Osteoblast (primary cell): ENCODE data around the gene OPA3. TPM values are rescaled to one million over a fixed set of nuclear protein-coding genes. Genes with fewer than 3 reads are reported as not detected.

Experiments
- DNase-seq: peaks from one replicate; pipeline ENCODE4 v3.0.0; 2011; ENCODE audit warnings: low spot score, mixed read lengths; ENCODE audit not compliant: insufficient read length; ENCODE audit errors: missing footprints
- H2AFZ ChIP-seq: 2 replicates; pipeline ENCODE4 v1.6.0; 2011; ENCODE audit warnings: mild to moderate bottlenecking, low read length
- H3K27ac ChIP-seq: 2 replicates; pipeline ENCODE4 v1.5.1; 2011; ENCODE audit warnings: mild to moderate bottlenecking, low read depth, low read length, moderate library complexity
- H3K27me3 ChIP-seq: 2 replicates; pipeline ENCODE4 v1.6.0; 2012; ENCODE audit warnings: mild to moderate bottlenecking, control low read depth, inconsistent platforms, low read length, moderate library complexity; ENCODE audit not compliant: insufficient read depth
- H3K36me3 ChIP-seq: 2 replicates; pipeline ENCODE4 v1.5.1; 2011; ENCODE audit warnings: mild to moderate bottlenecking, low read length, control low read depth, moderate library complexity; ENCODE audit not compliant: insufficient read depth
- H3K4me1 ChIP-seq: 2 replicates; pipeline ENCODE4 v1.5.1; 2011; ENCODE audit warnings: mild to moderate bottlenecking, low read length, control low read depth, moderate library complexity; ENCODE audit not compliant: insufficient read depth
- H3K4me2 ChIP-seq: 2 replicates; pipeline ENCODE4 v1.6.0; 2011; ENCODE audit warnings: mild to moderate bottlenecking, low read length; ENCODE audit not compliant: insufficient read depth
- H3K4me3 ChIP-seq: fragments of 200-600 bp; sonication (generic); 3 replicates; pipeline ENCODE4 v1.5.1; 2012; ENCODE audit warnings: mild to moderate bottlenecking, low read length, inconsistent platforms; ENCODE audit not compliant: insufficient read depth
- H3K79me2 ChIP-seq: 2 replicates; pipeline ENCODE4 v1.6.0; 2012; ENCODE audit warnings: mild to moderate bottlenecking, low read length, control low read depth, inconsistent platforms; ENCODE audit not compliant: insufficient read depth
- H3K9me3 ChIP-seq: 2 replicates; pipeline ENCODE4 v1.5.1; 2011; ENCODE audit warnings: low read depth, low read length, control low read depth
- H4K20me1 ChIP-seq: 2 replicates; pipeline ENCODE4 v1.6.0; 2012; ENCODE audit warnings: mild to moderate bottlenecking, low read length, control low read depth; ENCODE audit not compliant: insufficient read depth
- CTCF ChIP-seq: IDR thresholded peaks from 2 replicates; pipeline ENCODE4 v1.5.1; 2011; ENCODE audit warnings: mild to moderate bottlenecking, low read depth, low read length, moderate library complexity; ENCODE audit errors: extremely low read depth
- total RNA-seq: library from RNA; depleted of rRNA; stranded (reverse); fragments of >200 nt; gene quantifications from 2 replicates; pipeline ENCODE4 v1.2.3, GENCODE V29; 2012

OPA3 gene
- total RNA-seq, 1 donor = 7.6 TPM

GRCh38 chr19:45623984-45624383 lies 39.4 kb upstream of the OPA3 start:
- Histone ChIP-seq H3K9me3 (no peaks in the 10 kb centered on the region), H3K27me3 (no peaks in the 10 kb centered on the region), H3K4me2 (no peak overlapping the region), H3K4me3 (no peak overlapping the region), H3K79me2 (no peaks in the 10 kb centered on the region), H3K4me1 (no peaks in the 10 kb centered on the region), H2AFZ (no peak overlapping the region), H3K27ac (no peak overlapping the region), H3K36me3 (peaks cover 38% of the 10 kb centered on the region), H4K20me1 (no peaks in the 10 kb centered on the region)
- DNase-seq = no peak
- TF ChIP-seq CTCF = no peak

GRCh38 chr19:45621976-45622503 lies 37.4 kb upstream of the OPA3 start:
- no peak overlapping the region for H3K4me3 ChIP-seq
- H4K20me1 ChIP-seq = no peaks in the 10 kb centered on the region
- no peak for DNase-seq
- H3K4me2 ChIP-seq = no peak overlapping the region
- no peak overlapping the region for H3K27ac ChIP-seq
- H3K79me2 ChIP-seq = no peaks in the 10 kb centered on the region
- no peaks in the 10 kb centered on the region for H3K9me3 ChIP-seq
- TF ChIP-seq CTCF = no peak
- H3K27me3 ChIP-seq = no peaks in the 10 kb centered on the region
- peaks cover 36% of the 10 kb centered on the region for H3K36me3 ChIP-seq
- no peaks in the 10 kb centered on the region for H3K4me1 ChIP-seq
- H2AFZ ChIP-seq = no peak overlapping the region

GRCh38 chr19:45621389-45621788 lies 36.8 kb upstream of the OPA3 start:
- no peaks in the 10 kb centered on the region for H3K27me3 ChIP-seq
- no peak overlapping the region for H3K4me2 ChIP-seq
- H3K79me2 ChIP-seq = no peaks in the 10 kb centered on the region

GRCh38 chr19:45616704-45617017 lies 32.1 kb upstream of the OPA3 start:
- Histone ChIP-seq H2AFZ (no peak overlapping the region), H3K27me3 (no peaks in the 10 kb centered on the region), H3K27ac (no peak overlapping the region), H3K4me1 (peaks cover 12% of the 10 kb centered on the region), H3K4me3 (no peak overlapping the region), H3K79me2 (no peaks in the 10 kb centered on the region), H3K4me2 (no peak overlapping the region), H3K36me3 (peaks cover 43% of the 10 kb centered on the region), H3K9me3 (no peaks in the 10 kb centered on the region), H4K20me1 (no peaks in the 10 kb centered on the region)
- TF ChIP-seq CTCF = no peak
- DNase-seq = no peak

More at GRCh38 chr19:45621389-45621788, 36.8 kb upstream of the OPA3 start:
- Histone ChIP-seq H3K4me3 (no peak overlapping the region), H3K36me3 (peaks cover 38% of the 10 kb centered on the region), H4K20me1 (no peaks in the 10 kb centered on the region), H3K9me3 (no peaks in the 10 kb centered on the region), H3K27ac (no peak overlapping the region), H2AFZ (no peak overlapping the region), H3K4me1 (no peaks in the 10 kb centered on the region)
- DNase-seq = no peak
- no peak for TF ChIP-seq CTCF
